Measurements from ENCODE around the gene HOXB7.

HOXB7 gene

DNA sequence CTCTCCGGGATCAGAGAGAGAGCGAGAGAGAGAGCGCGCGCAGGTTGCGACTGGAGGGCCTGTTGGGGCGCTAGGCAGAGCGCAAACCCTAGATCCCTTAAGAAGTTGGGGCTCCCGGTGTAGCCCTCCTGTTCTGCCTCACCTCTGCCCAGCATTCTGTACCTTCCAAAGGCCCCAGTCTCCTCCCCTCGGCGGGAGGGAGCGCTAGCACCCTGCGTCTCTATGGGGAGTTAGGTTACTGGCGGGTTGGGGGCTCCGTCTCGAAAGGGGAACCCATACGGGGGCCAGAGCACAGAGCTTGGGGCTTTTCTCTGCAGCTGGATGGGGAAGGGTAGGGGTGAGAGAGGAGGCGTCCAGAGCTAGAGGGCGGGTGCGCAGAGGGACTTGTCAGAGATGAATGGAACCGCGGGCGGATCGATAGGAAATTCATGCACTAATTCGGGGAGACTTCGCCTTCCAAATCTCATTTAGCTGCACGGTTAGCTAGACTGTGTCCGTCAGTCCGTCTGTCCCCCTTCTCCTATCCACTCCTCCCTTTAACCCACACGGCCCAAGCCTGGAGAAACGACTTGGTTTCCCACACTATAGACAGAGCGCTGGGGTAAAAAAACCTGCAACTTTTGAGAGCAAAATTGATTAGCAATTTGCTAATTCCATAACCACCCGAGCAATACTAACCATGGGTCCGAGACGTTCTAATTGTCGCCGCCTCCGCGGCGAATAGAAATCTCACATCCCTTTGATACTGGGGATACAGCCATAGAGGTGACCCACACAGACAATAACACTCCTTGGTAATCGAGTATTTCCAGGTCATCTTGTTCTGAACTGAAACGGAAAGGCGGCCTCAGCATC is 32.0 kb downstream of the HOXB7 start:
- no peak for DNase-seq

DNA sequence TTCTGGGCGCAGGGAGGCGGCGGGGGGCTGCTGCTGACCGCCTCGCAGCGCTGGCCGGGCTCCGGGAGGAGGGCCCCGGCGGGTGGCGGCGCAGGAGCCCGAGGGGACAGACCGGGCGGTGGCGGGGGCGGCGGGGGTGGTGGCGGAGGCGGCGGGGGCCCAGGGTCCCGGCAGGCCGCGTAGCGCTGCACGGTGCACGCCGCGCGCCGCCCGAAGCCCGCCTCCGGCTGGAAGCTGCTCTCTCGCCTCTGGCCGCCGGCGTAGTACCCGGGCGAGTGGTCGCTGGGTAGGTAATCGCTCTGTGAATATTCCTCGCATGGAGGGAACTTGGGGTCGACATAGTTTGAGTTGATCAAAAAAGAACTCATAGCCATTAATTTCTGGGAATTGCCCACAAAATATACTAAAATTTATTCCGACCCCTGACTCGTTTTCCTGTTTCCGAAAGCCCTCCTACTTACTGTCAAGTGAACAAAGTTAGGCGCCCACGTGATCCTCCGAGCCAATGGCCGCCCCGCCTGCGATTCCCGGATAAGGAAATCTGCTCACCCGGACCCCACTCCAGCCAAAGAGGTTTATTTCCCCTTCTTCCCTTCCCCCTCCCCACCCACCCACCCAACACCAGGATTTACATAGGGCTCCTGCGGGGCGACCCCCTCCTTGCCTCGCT is 32.7 kb downstream of the HOXB7 start, which contains the start of gene HOXB4:
TSS of gene HOXB4 (minus strand) at position 405 of the 670 bp plus-strand sequence. CDS start at position 374, 31 bp downstream.
- DNase-seq, result peak in 1 of 2 experiments; percentile 48

DNA sequence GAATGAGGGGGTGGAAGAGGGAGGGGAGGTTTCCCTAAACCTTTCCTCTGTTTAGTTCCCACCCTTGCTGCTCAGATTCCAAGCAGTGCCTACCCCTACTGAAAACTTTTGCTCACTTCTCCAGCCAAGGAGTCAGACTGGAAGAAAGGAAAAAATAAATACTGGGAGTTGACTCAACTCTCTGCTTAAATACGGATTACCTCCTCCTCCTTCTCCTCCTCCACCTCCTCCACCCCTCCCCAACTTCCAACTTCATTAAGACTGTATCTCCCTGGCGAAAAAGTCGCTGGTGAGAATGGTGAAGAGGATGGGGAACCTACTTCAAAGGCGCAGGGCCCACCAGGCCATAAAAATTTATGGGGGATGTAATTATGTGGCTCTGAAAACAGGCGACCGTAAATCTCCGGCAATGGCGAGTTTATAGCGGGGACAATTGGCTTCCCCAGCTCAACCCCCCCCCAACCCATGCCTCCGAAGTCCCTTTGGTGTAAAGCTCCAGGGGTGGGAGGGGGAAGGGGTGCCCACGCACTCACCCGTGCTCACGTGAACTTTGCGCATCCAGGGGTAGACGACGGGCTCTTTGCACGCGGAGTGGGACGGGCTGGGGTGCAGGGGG is 33.4 kb downstream of the HOXB7 start:
- DNase-seq, result no peak

DNA sequence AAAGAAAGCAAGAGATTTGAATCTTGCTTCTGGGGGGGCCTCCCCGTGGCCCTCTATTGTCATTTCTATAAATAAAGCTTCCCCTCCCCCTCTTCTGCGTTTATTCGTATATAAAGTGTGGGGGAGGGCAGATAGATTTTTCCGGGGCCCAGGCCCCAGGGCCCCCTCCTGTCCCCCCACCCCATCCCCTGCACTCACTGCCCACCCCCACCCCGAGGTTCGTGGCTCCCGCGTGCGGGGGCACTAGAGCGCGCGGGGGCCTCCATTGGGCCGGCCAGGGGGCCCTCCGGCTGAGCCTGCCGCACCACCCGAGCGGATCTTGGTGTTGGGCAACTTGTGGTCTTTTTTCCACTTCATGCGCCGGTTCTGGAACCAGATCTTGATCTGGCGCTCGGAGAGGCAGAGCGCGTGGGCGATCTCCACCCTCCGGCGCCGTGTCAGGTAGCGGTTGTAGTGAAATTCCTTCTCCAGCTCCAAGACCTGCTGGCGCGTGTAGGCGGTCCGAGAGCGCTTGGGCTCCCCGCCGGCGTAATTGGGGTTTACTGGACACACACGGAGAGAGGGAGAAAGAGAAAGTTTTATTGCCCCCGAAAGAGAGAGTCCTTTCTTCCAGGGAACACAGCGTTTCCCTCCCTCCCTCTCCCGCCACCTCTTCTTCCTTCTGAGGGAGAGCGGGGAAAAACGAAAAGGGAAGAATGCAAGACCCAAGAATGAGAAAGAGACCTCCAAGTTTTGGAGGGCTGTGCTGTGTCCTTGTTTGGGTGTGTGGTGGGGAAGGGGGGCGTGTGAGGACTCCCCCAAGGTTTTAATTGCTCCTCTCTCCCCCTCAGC is 34.1 kb downstream of the HOXB7 start:
- peak in 1 of 2 experiments; percentile 24 for DNase-seq

DNA sequence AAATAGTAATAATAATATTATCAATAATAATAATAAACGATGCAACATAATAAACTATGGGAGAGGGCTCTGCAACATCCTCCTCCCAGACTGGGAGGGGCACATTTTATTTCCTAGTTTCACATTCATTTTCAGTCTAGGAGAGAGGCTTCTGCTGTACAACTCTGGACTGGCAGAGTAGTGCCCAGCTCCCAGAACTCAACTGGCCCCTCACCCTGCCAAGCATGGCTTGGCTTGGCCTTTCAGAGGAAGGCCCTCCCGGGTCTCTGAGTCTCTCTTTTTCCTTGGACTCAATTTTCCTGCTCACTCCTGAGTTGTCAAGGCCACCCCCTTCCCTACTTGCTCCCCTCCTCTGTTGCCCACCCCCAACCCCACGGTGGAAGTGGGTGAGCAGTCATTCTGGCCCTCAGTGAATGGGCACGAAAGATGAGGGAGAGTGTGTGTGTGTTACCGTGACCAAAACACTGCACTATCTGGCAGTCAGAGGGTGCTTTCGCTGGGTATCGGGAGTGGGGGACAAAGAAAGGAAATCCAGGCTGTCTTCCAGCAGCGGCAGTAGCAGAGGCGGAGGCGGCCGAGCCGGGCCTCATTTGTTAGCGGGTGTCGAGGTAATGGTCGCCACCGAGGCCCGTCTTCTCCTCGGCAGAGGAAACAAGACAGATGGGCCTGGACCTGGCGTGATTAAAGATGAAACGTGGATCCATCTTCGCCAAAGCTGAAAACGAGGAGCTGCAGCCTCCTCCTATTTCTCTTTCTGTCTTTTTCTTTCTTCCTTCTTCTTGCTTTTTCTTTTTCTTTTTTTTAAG is 34.9 kb downstream of the HOXB7 start:
- DNase-seq, result no peak

DNA sequence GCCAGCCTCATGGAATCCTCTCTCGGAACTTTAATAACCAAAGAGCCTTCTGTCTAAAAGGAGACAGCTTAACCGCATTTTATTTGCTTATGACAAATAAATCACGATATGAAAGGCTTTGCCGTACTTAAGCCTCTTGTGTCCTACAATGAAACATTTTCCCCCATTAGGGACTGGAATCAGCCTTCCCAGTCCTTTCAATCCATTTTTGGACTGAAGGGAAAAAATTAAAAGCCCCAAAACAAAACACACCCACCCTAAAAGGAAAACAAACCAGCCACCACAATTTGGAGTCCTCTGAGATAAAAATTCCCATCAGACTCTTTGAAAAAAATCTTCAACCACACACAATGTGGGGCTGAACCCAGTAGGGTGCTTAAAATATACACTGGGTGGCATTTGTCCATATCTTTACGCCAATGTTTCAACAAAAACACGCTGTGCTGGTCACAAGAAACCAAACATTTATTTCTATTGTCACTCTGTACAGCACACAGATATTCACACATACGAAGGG is 35.7 kb downstream of the HOXB7 start:
- DNase-seq, result peak in 1 of 2 experiments; percentile 34

DNA sequence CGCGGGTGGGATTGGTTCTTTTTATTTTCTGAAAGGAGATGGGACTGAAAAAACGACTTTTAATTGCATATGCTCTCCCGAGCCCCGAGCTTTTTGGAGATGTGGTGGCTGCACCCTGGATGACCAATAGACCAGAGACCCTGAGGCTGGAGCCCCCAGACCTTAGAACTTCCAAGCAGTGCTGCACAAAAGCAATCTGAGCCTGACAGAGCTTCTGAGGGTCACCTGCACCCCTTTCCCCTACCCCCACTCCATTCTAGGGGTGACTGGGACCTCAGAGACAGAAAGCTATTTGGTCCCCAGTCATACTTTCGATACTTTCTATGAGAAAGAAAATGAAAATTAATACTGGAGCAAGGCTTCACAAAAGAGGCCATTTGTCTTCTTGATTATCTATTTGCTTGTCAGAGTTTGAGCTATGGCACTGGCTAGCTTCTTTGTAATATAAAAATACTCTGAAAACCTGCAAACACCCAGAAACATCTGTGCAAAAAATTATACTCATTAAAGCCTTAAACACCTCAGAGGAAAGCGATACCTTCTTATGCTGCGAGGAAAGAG is 36.2 kb downstream of the HOXB7 start:
- no peak for DNase-seq

DNA sequence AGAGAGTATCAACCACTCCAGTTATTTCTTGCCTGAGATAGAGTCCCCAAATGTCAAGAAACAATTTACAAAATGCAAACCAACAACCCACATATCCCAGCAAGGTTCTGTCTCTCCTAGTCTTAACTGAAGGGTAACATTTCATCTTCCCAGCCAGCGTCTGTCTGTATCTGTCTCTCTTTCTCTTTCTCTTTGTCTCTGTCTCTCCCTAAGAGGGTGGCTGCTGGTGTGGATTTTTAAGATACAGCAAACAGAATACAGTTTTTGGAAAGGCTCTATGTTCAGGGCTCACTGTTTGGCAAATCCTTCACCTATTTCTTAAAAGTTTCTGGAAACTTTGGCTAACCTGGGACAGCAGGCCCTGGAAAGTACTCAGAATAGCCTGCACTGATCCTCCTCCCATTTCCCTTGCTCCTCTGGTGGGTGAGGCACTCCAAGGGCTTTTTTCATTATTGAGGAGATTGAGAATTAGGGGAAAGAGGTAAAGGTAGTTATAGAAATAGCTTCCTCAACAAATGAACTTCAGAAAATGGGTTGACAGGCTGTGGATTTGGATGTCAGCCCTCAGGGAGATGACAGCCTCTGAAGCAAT is 38.9 kb downstream of the HOXB7 start:
- DNase-seq, result no peak

DNA sequence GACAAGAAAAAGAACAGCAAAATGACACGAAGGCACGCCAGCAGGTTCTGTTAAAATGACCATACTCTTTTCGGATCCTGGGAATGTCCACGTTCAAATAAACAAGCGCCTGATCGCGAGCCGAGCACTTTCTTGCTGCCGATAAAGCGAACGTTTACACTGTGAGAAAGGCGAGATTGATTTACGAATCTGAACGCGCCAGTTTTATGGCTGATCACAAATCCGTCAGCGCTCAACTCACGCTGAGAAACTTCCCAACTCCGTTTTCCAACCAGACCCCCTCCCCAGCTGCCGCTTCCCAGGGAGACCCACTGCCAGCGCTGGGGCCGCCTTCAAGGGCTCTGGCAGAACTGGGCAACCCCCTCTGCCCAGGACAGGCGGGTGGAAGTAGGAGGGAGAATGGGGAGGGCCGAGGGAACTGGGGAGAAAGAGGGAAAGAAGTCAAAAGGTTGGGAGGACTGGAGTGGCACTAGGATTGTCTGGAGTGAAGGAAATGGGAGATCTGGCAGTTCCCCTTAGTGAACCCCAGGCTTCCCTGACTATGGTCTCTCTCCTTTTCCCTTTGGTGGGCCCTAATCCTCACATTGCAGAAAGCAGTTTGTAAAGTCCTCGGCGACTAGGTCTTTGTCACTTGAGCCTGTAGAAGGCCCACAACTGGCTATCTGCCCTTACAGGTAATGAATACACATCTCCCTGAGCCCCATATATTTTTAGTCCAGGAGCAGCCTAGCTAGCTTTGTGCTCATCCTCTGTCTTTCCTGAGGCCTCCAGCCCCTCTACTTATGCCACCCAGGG is 39.6 kb downstream of the HOXB7 start:
- DNase-seq, result no peak

DNA sequence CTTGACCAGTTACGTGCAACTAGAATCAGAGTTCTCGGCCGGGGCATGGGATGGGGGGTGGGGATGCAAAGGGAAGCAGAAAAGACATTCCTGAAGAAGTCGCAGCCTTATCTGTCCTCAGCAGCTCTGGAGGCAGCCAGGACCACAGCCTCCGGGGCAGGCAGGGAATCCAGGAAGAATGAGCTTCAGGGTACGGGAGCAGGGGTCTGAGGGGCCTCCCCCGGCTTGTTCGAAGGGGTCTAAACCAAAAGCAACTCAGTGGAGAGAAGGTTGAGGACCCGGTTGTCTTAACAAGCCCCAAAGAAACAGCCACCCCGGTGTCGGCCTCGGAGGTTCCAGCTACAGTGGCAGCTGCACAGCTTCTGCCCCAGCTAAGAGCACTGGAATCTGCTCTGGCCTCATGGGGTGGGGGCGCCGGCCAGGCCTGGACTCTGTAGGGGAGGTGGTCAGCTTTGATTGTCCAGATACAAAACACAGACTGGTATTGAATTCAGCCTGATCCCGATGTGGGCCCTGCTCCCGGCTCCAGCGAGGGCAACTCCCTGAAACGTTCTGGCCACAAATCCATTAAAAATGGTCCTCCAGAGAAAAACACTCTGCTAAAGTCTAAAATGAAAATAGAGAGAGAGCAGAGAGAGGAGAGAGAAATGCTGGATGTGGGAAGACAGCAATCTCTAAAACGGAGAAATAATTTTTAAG is 40.3 kb downstream of the HOXB7 start:
- no peak for DNase-seq

DNA sequence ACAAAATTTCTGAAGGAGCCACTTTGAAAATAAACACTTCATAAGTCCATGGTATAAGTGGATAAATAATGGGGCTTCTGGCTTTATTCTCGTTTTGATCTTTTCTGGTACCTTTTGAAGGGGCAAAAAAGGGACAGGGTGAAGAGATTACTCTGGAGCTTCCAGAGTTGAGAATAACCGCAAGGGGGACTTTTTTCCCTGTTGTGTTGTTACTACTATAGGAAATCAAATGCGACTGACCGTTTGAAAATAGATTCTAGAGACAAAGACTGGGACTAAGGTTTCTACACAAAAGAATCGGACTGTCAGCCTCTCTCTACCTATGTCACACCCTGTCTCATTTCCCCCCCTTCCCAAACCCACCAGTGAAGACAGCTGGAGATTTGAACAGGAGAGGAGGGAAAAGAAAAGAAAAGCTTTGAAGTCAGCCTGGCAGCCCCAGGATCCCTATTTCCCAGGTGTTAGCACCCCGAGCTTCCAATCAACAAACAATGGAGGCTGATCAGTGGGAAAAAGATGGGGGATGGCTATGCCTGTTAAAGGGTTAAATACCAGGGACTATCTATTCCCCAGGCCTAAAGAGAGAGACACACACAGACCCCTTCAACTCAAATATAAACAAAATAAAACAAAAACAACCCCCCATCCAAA is 41.0 kb downstream of the HOXB7 start:
- DNase-seq, result no peak

DNA sequence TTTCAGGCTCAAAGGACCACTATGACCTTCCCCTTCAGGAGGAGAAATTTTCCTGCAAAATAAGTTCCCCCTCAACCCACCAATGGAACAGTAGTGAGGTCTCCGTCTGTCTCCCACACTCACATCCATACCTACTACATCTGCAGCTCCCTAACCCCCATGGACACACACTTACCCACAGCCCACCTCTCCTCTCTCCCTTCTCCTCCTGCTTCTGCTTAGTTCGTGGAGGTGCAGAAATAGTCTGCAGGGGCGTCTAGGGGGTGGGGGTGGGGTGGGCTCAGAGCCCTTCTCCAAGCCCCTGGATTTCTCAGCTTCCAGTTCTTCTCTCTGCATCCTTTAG is 41.6 kb downstream of the HOXB7 start:
- DNase-seq, result no peak

DNA sequence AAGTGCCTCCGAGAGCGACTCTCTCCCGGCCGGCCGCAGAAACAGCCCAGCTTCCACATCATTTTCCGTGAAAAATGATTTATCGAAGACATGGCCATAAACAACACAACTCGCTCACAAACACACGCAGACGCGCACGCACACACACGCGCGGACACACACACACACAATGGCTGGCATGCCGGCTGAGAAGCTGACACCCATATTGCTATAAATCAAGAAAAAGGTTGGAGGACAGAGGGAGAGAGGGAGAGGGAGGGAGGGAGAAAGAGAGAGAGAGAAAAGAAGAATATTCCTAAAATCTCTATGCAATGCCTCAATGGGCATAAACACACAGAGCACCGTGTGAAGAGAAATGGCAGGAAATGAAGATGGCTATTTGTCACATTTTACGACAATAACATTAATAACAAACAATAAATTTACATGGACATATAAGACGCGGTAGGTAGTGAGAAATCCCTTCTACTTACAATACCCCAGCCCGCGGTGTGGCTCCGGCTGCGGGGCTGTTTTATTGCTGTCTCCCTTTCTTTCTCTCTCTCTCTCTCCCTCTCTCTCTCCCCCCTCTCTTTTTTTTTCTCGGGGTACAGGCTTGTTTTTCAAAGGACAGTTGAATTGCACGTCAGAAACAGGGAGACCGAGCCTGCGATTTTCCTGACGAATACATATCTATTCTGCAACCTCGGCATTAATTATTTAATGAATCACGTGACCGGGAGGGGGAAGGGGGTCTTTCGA is 42.1 kb downstream of the HOXB7 start:
- no peak for DNase-seq

DNA sequence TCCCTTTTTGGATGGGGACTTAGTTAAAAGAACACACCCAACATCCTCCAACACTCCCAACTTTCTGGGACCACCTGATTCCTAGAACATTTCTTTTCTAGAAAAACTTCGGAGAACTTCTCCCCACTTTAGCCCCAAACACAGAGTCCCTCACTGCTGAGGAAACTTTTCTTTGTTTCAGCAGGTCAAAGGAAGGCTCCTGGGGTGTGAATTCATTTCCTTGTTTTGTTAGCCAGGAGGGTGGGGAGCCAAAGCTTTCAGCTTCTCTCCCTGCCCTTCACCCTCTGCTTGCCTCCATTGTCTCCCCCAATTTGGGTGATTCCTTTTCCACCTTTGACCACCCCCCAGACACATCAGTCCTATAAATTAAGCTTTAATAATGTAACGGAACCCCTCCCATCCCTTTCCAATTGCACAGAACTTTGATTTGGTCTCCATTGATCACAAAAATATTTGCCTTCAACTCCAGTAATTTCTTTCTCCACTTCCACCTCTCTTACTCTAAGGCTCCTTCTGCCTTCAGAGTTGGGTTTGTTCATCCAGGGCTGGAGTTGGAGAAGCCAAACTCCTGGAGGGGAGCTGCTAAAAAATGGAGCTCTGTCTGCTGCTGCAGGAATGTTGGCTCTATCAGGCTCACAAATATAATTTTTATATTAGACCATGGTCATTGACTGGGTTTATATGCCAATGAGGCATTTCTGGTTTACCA is 43.0 kb downstream of the HOXB7 start:
- no peak for DNase-seq

DNA sequence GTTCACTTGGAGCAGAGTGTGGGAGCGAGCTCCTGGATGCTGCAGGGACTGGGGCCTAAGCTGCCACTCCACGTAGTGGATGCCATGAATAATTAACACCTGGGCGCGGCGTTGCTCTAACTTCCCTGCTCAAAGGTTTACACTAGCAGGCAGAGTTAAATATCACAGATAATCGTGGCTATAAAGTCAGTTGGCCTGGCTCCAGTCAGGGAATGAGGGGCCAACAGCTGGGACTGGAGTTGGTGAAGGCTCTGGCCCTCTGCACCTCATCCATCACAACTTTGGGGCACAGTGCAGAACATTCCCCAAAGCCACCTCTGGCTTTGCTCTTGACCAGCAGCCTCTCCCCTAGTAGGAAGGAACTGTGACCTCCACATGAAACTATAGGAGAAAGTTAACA is 43.6 kb downstream of the HOXB7 start:
- no peak for DNase-seq

DNA sequence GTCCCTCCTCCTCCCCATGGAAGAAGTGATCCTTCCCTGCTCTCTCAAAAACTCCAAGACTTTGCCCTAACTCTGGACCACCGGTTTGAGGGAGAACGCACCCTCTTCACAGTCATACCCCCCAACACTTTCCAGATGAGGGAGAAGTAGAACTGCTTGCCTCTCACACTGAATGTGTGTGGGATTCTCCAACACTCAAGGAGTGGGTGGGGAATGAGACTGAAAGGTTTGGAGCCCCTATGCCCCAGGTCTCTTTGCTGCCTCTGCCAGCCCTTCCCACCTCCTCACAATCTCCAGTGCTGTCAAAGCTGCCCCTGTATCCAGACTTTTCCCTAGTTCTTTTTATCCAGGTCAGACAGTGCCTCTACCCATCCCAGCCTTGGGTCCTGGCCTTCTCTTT is 44.1 kb downstream of the HOXB7 start:
- DNase-seq, result no peak

DNA sequence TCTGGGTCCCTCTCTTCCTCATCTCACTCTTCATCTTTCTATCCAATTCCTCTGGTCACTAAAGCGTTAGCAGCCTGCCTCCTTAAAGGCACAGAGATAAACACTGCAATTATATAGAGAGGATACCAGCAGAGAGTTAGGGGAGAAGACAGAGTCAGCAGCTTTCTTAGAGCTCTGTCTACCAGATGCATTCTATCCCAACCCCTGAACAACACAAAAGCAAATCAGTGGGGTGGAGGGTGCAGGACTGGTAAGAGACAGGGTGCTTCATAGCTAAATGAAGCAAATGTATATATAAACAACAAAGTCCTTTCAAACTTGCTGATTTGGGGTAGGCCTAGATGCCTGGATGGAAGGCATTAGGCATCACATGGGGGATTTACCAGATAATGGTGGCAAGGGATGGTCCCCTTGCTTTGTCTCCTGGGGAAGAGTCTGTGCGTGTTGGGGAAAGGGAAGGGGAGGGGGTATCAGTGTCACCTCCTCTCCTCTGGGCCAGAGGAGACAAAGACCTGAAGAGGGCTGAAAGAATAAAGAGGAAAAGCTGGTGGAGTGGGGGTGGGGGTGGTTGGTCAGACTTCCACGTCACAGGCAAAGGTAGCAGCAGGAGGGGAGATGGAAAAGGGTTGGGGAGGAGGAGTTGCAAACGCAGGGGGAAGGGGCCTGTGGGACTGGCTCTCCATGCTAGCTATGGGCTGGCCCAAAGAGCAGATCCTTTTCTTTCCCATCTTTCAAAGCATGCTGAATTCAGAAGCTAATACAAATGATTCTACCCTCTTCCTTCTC is 44.7 kb downstream of the HOXB7 start:
- DNase-seq, result no peak

All from NCI-H526 (cell line).